Omental fat pad (tissue), 4 donors: ENCODE data around the gene CENPS. TPM values are rescaled to one million over a fixed set of nuclear protein-coding genes. Genes with fewer than 3 reads are reported as not detected.
A peak's percentile ranks its signal among the peaks of the same experiment; 100 is the strongest.
"Not testable (repeated sequence)": the region's sequence is repeated elsewhere in the genome, so short reads cannot be mapped to it uniquely, and the experiment has no call there.

Experiments used
- ATAC-seq: fragments of 150-250 bp; one replicate; pipeline ENCODE4 v1.9.1; 2016; ENCODE audit warnings: mild to moderate bottlenecking, moderate library complexity; ENCODE audit not compliant: low FRiP score
- DNase-seq: peaks from one replicate; pipeline ENCODE4 v3.0.0-alpha.2; 2019; ENCODE audit warnings: low spot score
- total RNA-seq, 4 donors: library from RNA; depleted of rRNA; stranded (reverse); fragments of >200 nt; gene quantifications; one replicate each; pipeline ENCODE4 v1.1.0, GENCODE V29; 2016
- TF ChIP-seq, protein P1 (sequence below), 3 donors: fragments of 450-650 bp; IDR thresholded peaks; one replicate each; pipeline ENCODE4 v1.5.1; 2016 to 2017; ENCODE audit warnings: antibody characterized with exemption in 3 of 3, mild to moderate bottlenecking in 3 of 3, moderate library complexity in 2 of 3

CENPS gene
- total RNA-seq, 4 donors from 2014 or later, result 3.5 to 5.4 (median 4.3) TPM

DNA sequence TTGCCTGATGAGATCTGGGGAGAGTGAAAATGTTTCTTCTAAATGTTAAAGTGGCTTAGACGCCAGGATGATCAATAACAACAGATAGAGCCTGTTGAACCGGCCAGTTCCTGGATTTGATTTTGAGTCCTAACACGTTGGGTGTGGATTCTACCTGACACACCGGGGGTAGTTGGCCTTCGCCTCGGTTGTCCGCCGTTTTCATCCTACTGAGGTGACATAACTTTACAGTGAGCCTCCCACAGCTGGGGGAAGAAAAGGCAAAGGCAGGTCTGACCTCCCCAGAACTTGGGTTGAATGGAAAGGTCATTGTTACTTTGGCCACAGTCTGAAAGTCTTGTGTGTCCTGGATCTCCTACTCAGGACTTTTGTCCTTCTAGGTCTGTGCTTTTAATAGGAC lies 30.2 kb upstream of the CENPS start:
- TF ChIP-seq, protein P1, sequence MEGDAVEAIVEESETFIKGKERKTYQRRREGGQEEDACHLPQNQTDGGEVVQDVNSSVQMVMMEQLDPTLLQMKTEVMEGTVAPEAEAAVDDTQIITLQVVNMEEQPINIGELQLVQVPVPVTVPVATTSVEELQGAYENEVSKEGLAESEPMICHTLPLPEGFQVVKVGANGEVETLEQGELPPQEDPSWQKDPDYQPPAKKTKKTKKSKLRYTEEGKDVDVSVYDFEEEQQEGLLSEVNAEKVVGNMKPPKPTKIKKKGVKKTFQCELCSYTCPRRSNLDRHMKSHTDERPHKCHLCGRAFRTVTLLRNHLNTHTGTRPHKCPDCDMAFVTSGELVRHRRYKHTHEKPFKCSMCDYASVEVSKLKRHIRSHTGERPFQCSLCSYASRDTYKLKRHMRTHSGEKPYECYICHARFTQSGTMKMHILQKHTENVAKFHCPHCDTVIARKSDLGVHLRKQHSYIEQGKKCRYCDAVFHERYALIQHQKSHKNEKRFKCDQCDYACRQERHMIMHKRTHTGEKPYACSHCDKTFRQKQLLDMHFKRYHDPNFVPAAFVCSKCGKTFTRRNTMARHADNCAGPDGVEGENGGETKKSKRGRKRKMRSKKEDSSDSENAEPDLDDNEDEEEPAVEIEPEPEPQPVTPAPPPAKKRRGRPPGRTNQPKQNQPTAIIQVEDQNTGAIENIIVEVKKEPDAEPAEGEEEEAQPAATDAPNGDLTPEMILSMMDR (IDR thresholded peaks at IDR 0.05), result no peak
- ATAC-seq, result no peak
- no peak for DNase-seq

DNA sequence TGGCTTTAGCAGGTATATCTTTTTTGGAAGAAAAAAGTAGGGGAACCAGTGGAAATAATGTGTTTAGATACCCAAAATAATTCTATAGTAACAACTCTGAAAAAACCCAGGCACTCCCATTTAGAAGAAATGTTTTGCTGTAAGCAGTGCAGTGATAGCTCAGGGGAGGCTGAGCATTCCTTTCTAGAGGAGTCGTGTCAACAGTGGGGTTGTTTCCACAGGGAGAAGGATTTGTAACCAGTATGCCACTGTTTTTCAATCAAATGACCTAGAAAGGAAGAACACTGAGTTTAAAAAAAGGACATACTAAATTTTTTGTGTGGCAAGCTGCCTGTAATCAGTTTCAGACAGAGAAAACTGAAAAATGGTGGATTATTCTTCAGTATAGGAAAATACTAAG lies 29.0 kb upstream of the CENPS start:
- TF ChIP-seq, protein P1 (IDR thresholded peaks at IDR 0.05), result no peak
- DNase-seq (no peak), ATAC-seq (no peak)

DNA sequence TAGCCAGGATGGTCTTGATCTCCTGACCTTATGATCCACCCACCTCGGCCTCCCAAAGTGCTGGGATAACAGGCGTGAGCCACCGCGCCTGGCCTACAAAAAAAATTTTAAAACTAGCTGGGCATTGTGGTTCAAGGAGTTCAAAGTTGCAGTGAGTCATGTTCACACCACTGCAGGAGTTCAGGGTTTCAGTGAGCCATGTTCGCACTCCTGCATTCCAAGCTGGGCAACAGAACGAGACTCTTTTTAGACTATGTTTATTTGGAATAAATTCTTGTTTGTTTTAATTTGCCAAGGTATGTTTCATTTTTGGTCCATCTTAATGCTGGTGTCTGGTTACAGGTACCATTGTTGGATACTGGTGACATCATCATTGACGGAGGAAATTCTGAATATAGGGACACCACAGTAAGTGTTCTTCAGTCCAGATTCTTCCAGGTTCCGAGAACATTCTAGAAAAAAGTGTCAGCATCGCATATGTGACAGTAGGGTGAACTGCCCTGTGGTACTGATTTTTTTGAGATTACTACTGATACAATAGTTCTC lies 27.4 kb upstream of the CENPS start:
- TF ChIP-seq, protein P1 (IDR thresholded peaks at IDR 0.05), result no peak
- no peak for ATAC-seq
- DNase-seq, result no peak

DNA sequence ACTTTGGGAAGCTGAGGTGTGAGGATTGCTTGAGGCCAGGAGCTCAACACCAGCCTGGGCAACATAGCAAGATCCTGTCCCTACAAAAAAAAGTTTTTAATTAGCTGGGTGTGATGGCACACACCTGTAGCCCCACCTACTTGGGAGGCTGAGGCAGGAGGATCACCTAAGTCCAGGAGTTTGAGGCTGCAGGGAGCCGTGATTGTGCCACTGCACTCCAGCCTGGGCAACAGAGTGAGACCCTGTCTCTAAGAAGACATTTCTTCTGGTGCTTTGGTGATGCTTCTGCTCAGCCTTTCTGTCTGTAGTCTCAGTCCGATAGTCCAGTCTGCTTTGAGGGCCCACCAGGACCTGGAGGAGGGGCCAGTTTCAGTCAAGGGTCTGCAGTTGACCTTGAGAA lies 23.0 kb upstream of the CENPS start:
- no peak for ATAC-seq
- DNase-seq, result no peak
- TF ChIP-seq, protein P1 (IDR thresholded peaks at IDR 0.05), result no peak

DNA sequence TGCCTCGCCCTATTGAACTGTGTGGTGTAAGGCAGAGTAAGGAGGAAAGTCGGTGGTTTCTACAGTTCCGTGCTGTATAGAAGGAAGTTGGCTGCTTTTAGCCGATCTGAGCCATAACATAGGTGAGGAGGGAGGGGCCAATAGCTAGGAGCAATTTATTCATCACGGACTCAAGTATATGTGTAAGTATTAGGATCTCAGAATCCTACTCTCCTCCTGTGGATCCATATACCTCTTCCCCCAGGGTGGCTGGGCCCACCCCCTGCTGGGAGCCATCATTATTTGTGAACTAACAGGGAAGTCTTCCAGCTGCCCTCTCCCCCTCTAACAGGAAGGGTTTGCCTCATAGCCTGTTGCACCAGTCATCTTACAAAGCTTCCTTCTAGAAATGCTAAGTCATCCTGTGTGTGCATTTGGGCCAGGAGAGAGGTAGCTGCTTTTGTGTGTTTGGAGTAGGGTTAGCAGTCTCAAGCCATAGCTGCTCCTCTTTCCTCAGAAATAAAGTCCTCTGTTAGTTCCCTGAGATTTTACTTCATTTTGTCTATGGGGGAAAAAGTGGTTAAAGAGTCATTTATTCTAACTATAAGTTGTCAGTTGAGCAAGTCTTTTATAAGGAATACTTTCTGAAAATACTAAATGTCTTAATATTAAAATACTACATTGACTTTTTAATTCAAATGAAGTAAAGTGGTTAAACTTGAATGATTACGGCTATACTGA lies 14.9 kb upstream of the CENPS start:
- TF ChIP-seq, protein P1 (IDR thresholded peaks at IDR 0.05), result no peak
- DNase-seq (no peak), ATAC-seq (peak; percentile 70)

DNA sequence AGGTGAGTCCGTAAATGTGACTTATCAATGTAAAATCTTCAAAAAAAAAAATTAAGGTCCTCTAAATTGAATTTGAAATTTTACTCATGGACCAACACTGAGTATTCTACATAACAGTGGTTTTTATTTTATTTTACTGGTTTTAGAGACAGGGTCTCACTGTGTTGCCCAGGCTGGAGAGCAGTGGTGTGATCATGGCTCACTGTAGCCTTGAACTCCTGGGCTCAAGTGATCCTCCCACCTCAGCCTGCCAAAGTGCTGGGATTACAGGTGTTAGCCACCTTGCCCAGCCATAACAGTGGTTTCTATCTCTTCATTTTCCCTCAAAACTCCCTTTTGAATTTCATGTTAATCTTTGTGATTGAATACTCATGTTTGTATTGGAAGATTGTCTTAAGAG lies 14.3 kb upstream of the CENPS start:
- not testable (repeated sequence) for ATAC-seq, DNase-seq

DNA sequence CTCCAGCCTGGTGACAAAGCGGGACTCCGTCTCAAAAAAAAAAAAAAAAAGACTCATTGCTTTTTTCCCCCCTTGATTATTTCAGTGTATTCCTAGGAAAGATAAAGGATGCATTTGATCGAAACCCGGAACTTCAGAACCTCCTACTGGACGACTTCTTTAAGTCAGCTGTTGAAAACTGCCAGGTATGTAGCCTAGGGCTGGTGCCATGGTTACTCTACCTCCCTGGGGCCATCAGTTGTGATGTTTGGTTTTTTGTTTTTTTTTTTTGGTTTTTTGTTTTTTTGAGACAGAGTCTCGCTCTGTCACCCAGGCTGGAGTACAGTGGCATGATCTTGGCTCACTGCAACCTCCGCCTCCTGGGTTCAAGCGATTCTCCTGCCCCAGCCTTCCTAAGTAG lies 11.5 kb upstream of the CENPS start:
- ATAC-seq, DNase-seq: not testable (repeated sequence)

DNA sequence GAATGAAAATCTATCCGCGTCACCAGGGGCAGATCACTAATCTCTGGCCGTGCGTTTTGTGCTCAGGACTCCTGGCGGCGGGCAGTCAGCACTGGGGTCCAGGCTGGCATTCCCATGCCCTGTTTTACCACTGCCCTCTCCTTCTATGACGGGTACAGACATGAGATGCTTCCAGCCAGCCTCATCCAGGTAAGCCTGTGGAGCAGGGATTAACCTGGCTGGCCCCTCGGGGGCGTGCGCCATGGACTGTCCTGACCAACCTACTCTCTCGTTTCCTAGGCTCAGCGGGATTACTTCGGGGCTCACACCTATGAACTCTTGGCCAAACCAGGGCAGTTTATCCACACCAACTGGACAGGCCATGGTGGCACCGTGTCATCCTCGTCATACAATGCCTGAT lies 10.9 kb upstream of the CENPS start:
- DNase-seq (no peak), ATAC-seq (no peak)
- TF ChIP-seq, protein P1 (IDR thresholded peaks at IDR 0.05), result no peak
